HG03469 (cell line): ENCODE data around the gene SAP25.

Source experiments
- ATAC-seq: cut with Tn5 transposase; IDR thresholded peaks from one replicate; pipeline ENCODE4 v1.9.1; 2021; ENCODE audit warnings: mild to moderate bottlenecking, moderate library complexity, moderate number of reproducible peaks; ENCODE audit not compliant: unreplicated experiment

Gene SAP25

GRCh38 chr7:100598425-100598824 is 24.7 kb upstream of the SAP25 start:
- ATAC-seq = no peak

GRCh38 chr7:100595188-100595587 is 21.5 kb upstream of the SAP25 start:
- ATAC-seq = no peak

GRCh38 chr7:100591596-100591995 is 17.9 kb upstream of the SAP25 start:
- ATAC-seq = no peak

DNA sequence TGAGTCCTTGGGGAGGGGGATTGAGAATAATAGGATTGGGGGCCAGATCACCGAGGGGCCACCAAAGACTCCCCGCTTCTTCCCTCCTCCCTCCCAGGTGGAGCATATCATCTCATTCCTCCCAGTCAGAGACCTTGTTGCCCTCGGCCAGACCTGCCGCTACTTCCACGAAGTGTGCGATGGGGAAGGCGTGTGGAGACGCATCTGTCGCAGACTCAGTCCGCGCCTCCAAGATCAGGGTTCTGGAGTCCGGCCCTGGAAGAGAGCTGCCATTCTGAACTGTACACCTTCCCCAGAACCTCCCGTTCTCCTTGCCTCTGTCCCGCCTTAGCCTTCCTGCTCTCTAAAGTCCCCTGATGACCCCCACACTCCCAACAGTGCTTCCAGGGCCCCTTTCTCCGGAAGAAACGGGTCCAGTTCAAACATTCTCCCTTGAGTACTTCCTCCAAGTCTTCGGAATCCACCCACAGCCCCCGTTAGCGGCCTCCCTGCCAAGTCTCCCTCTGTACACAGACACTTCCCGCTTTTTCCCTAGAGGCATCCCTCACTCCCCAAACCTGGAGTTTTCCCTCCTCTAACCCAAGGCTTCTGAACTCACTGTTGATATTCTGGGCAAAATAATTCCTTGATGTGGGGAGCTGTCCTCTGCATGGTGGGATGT is 16.5 kb upstream of the SAP25 start:
- no peak for ATAC-seq

DNA sequence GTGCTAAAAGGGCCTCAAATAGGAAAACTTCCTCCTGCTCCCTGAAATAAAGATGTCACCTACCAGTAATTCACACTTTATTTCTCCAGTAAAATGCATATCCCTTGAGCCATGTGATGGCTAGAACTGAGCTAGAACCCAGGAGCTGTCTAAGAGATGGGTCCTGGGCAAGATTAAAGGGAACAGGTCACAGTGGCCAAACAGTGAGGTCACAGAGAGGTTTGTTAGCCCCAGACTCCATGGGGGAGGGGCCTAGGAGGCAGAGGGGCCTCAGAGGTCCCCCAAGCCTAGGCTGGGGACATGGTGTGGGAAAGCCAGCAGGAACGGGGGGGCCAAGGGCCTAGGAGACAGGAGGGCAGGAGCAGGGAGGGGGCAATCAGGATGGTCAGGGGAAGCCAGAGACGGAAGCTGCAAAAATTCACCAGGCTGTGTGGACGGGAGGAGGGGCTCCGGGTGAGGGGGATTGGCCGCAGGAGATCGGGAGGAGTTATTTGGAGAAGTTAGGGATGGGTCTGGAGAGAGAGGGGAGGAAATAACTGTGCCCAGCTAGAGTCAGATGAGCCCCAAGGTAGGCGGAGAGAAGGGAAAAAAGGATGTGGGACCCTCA is 15.7 kb upstream of the SAP25 start:
- ATAC-seq = no peak

GRCh38 chr7:100588438-100588837 is 14.7 kb upstream of the SAP25 start:
- no peak for ATAC-seq

DNA sequence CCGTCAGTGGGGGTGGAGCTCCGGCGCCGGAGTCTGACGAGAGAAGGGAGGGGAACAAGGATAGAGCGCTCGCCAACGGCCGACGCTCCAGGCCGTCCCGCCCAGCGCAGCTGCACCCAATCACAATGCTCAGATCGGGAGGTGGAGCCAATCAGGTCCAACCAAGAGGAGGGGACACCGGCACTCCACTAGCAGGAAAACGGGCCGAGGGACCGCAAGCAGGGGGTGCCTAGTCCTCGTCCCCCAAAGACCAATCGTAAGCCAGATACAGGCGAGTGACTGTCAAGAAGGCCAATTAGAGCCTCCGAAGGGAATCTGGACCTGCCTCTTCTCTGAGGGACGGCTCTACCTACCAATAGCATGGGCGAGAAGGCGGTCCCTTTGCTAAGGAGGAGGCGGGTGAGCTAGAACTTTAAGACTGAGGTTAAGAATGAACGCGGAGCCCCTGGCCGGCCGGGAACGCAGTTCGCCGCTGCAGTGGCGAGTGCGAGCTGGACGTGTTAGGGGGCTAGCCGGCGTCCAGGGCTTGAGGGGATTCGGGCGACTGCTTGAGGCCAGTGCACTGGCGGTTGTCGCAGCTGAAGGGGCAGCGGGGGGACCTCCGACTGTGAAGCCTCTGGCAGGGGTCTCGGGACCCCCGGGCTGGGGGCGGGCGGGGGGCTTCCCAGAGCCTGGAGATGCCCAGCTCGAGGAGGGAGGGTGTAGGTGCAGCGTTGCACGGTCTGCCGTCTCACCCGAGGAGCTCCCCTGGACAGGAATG is 12.7 kb upstream of the SAP25 start, which contains the start of gene FBXO24:
FBXO24 (plus strand) TSS at position 63 of the 760 bp plus-strand sequence; CDS start at position 361, 298 bp downstream.
- peak; percentile 76 for ATAC-seq

DNA sequence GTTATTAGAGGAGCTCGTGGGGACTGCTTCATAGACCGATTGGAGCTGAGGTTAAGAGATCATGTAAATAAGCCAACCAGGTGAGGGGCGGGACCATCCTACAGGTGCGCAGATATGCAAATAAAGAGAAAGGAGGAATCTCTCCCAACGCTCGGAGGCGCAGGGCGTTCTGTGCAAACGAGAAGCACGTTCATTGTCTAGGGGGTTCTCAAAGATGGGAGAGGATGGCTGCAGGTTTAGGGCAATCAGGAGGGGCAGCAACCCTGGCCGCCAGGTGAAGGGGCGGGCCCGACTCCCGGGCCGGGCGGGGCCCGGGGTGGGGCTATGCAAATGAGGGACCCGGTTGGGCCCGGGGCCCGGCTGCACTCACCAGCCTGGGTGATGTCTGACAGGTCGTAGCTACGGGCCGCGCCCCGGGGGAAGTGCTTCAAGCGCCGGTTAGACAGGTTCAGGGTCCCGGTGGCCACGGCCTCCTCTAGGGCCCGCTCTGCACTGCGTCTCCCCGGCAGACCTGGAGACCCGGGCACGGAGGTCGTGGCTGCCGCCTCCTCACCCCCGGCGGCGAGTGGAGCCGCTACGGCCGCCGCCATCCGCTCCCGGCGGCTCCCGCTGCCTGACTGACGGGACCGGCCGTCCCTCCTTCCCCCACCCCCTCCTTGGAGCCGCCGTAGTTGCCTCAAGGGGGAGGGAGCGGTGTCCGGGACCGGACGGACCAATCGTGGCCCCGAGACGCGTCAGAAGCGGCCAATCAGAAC is 12.0 kb upstream of the SAP25 start, which contains the start of gene LRCH4:
LRCH4 (minus strand) TSS at position 619 of the 755 bp plus-strand sequence; CDS start at position 590, 29 bp downstream.
- no peak for ATAC-seq

- no peak for ATAC-seq
Observed at GRCh38 chr7:100584683-100585510, 11.2 kb upstream of the SAP25 start.

DNA sequence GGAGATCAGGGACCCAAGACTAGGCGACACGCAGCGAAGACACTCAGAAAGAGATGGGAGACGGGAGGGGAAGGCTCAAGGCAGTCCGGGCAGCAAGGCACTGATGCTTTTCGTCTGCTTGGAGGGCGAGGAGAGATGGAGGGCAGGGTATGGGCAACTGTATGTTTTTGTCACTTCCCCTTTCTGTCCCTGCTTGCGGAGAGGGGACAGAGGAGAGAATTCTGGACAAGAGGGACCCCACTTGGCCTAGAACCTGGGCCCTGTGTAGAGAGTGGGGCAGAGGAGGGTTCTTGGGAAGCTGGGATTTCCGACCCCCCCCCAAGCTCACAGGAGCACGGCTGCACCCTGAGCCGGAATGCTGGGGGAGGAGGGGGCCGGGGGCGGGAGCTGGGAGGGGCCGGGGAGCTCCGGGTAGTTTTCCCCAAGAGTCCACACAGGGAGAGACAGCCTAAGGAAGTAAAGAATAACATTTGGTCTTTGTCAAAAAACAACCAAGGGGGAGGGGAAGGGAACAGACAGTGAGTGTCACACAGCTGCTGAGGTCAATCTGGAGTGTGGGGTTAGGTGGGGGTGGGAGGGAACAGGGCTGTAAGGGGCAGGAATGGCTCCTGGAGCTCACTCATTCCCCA is 10.5 kb upstream of the SAP25 start:
- ATAC-seq = no peak

GRCh38 chr7:100583132-100584053 is 9.7 kb upstream of the SAP25 start:
- ATAC-seq = no peak

DNA sequence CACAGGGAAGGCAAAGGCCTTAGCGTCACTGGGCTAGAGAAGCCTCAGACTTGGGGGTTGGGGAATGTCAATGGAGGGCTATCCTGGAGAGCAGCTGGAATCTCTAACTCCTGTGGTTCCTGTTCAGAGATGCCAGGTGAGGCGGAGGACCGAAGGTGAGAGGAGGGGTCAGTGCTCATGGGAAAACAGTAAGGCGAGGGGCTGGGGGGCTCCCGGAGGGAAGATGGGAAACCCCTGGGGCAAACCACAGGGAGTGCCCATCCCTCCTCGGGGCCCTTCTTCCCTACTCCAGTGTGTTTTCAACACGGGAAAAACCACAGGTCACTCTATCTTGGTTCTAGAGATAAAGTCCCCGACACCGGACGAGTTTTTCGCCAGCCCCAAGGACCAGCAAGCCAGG is 8.9 kb upstream of the SAP25 start:
- no peak for ATAC-seq

DNA sequence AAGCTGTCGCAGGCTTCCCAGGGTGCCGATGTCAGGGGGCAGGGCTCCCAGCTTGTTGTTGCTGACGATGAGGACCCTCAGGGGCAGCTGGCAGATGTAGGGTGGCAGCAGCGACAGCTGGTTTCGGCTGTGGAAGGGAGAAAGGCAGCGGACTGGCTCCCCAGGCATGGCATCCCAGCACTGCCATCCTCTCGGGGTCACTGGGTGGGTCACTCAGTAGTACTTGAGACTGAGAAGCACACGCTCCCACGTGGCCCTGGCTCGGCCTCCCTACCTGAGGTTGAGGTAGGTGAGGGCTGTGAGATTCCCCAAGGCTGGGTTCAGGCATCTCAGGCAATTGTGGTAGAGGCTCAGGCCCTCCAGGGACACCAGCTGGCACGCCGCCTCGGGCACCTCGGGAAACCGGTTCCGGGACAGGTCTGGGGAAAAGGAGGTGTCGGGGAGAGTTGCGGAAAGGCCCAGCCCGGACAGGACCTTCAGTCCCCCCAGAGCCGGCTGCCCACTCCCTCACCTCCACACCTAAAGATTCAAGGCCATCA is 8.4 kb upstream of the SAP25 start:
- no peak for ATAC-seq

DNA sequence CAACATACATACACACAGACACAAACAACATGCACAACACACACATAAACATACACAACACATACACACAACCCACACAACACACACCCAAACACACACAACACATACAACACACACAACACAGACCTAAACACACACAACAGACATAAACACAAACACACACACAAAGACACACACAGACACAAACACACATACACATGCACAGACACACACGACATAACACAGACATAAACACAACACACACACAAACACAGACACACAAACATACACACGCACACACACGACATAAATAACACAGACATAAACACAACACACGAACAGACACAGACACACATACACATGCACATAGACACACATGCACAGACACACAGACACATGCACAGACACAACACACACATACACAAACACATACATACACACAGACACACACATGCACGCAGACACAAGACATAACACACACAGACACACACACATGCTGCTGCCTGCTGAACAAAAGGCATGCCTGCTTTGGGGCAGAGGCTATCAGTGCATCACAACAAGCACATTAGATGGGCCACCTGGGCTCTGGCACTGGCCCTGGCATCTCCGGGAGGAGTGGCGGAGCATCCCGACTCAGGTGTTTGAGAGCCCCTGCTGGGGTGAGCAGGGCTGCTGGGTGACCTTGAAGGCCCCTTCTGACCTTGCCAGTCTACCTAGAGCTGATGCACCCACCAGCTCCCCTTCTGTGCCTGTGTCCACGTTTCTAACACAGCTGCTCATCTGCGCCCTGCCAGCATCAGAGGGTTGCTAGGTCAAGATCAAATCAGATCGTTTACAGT is 7.0 kb upstream of the SAP25 start:
- no peak for ATAC-seq

DNA sequence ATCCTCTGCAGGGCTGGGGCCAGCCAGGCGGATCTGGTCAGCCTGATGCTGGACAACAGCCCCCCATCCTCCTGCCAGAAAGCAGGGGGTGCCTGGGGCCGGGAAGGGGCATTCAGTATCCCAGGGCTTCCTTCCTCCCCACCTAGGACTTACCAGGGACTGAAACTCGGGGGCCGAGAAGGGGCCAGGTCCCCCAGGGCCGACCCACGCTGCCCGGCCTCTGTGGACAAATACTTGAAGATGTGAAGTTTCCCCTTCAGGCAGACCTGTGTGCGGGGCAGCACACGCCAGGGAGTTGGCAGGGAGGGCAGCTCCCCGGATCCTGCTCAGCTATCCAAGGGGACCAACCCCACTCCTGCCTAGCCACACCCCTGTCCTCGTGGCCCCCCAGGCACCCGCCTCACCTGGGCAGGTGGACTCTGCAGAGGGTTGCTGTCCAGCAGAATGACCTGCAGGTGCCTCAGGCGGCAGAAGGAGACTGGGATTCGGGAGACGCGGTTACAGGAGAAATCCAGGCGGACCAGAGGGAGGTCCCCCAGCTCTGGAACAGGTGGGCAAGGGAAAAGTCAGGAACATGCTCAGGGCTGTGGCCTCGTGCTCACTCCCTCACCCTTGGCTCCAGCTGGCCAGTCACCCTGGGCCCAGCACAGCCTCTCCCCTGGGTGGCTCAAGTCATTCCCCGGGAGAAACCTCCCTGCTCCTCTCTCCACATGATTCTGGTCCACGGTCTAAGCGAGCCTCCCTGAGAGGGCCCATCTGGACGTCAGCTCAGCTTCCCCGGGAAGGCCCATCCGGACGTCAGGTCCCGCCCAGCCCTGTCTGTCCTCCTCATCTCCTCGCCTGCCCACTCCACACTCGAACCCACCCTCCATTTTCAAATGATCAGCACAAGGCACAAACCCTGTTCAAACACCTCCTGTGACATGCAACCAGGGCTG is 4.8 kb upstream of the SAP25 start:
- ATAC-seq = no peak

- no peak for ATAC-seq
Observed at GRCh38 chr7:100577507-100577906, 3.8 kb upstream of the SAP25 start.

DNA sequence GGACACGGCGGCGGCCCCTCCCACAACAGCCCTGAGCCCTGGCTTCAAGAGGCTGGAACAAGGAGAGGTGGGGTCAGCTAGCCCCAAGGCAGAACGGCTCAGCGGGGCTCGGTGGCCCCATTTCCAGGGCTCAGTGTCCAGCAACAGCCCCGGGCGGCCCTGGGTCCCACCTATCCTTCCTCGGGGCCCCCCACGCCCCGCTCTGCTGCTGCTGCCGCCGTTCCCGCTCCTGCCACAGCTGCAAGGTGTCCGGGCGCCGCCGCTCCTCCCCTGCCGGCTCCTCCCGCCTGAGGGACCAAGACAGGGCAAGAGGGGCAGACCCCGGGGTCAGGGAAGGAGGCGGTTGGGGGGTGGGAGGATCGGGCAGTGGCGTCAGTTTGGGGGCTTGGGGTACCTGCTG is 3.4 kb upstream of the SAP25 start:
- ATAC-seq = no peak
